ENCODE data around the gene PSMA3.

PSMA3 gene

GRCh38 chr14:58299401-58300330 lies 55.0 kb downstream of the PSMA3 start:
- no peak for DNase-seq

- DNase-seq: no peak
Measured at GRCh38 chr14:58301416-58301815, 56.8 kb downstream of the PSMA3 start.

- DNase-seq: no peak
Measured at GRCh38 chr14:58305730-58306129, 61.1 kb downstream of the PSMA3 start.

- no peak for DNase-seq
Measured at GRCh38 chr14:58307597-58308316, 63.1 kb downstream of the PSMA3 start.

- no peak for DNase-seq
Measured at GRCh38 chr14:58309086-58309485, 64.4 kb downstream of the PSMA3 start.

- DNase-seq: no peak
Measured at GRCh38 chr14:58313699-58314098, 69.1 kb downstream of the PSMA3 start.

GRCh38 chr14:58315606-58316005 lies 71.0 kb downstream of the PSMA3 start:
- DNase-seq: no peak
